Keratinocyte (primary cell): ENCODE measurements around the gene CD244. TPM values are rescaled to one million over a fixed set of nuclear protein-coding genes. Genes with fewer than 3 reads are reported as not detected.
"Not testable (repeated sequence)": the region's sequence is repeated elsewhere in the genome, so short reads cannot be mapped to it uniquely, and the experiment has no call there.

Source experiments
- DNase-seq: peaks from one replicate; pipeline ENCODE4 v3.0.0-alpha.2; 2011; ENCODE audit warnings: low read depth, missing footprints, low spot score
- FAIRE-seq: peaks from 2 replicates; lab custom pipeline; 2011; peaks lifted over from hg19 to GRCh38; lab: Jason Lieb, UNC
- H2AFZ ChIP-seq: 2 replicates; pipeline ENCODE4 v1.6.0; 2012; ENCODE audit warnings: low read length, control low read depth, inconsistent platforms; ENCODE audit not compliant: control insufficient read depth
- H3K27ac ChIP-seq: 2 replicates; pipeline ENCODE4 v1.5.1; 2011; ENCODE audit warnings: low read length; ENCODE audit not compliant: control insufficient read depth, insufficient read depth
- H3K27me3 ChIP-seq: 3 replicates; pipeline ENCODE4 v1.6.0; 2011; ENCODE audit warnings: low read length; ENCODE audit not compliant: control insufficient read depth, insufficient read depth; ENCODE audit errors: extremely low read depth
- H3K36me3 ChIP-seq, 2 experiments: 2 replicates in 1 of 2; 3 replicates in 1 of 2; pipeline ENCODE4 v1.5.1; 2011; ENCODE audit warnings: low read length in 2 of 2, mild to moderate bottlenecking in 1 of 2; ENCODE audit not compliant: control insufficient read depth in 2 of 2, insufficient read depth in 2 of 2; ENCODE audit errors: extremely low read depth in 1 of 2
- H3K4me1 ChIP-seq: 3 replicates; pipeline ENCODE4 v1.5.1; 2011; ENCODE audit warnings: low read length; ENCODE audit not compliant: control insufficient read depth, insufficient read depth; ENCODE audit errors: extremely low read depth
- H3K4me2 ChIP-seq: 3 replicates; pipeline ENCODE4 v1.6.0; 2011; ENCODE audit warnings: low read depth, low read length; ENCODE audit not compliant: control insufficient read depth, insufficient read depth; ENCODE audit errors: extremely low read depth
- H3K4me3 ChIP-seq, 3 experiments: fragments of 200-600 bp in 1 of 3; sonication (generic) in 1 of 3; 2 replicates in 2 of 3; 3 replicates in 1 of 3; pipeline ENCODE4 v1.5.1; 2011 to 2016; ENCODE audit warnings: low read length in 3 of 3, mild to moderate bottlenecking in 3 of 3, control low read depth in 2 of 3, inconsistent platforms in 1 of 3, low read depth in 1 of 3, mixed read lengths in 1 of 3, mixed run types in 1 of 3, moderate library complexity in 1 of 3; ENCODE audit not compliant: control insufficient read depth in 2 of 3, insufficient read depth in 2 of 3; ENCODE audit errors: extremely low read depth in 1 of 3
- H3K79me2 ChIP-seq: 2 replicates; pipeline ENCODE4 v1.6.0; 2012; ENCODE audit warnings: low read length; ENCODE audit not compliant: control insufficient read depth, insufficient read depth
- H3K9ac ChIP-seq: 3 replicates; pipeline ENCODE4 v1.6.0; 2011; ENCODE audit warnings: low read length; ENCODE audit not compliant: control insufficient read depth, insufficient read depth; ENCODE audit errors: extremely low read depth
- H3K9me1 ChIP-seq: 3 replicates; pipeline ENCODE4 v1.6.0; 2011; ENCODE audit warnings: low read length; ENCODE audit not compliant: control insufficient read depth, insufficient read depth; ENCODE audit errors: extremely low read depth
- H3K9me3 ChIP-seq: 2 replicates; pipeline ENCODE4 v1.5.1; 2012; ENCODE audit warnings: low read depth, low read length; ENCODE audit not compliant: control insufficient read depth
- H4K20me1 ChIP-seq: 3 replicates; pipeline ENCODE4 v1.6.0; 2011; ENCODE audit warnings: low read length; ENCODE audit not compliant: control insufficient read depth, insufficient read depth; ENCODE audit errors: extremely low read depth
- EZH2 ChIP-seq: IDR thresholded peaks from one replicate; pipeline ENCODE4 v1.6.1; 2012; ENCODE audit warnings: inconsistent platforms, mild to moderate bottlenecking, low read length, moderate library complexity
- dilution Hi-C: fragments of 300-500 bp; cut with MboI; formaldehyde crosslinking; loops from one replicate; pipeline ENCODE4 v1.7.0; 2020; ENCODE audit warnings: low sequenced_read_pairs; ENCODE audit not compliant: extremely low pct_ligation_motif_present
- polyA plus RNA-seq, 5 experiments: library from polyadenylated mRNA; depleted of rRNA in 3 of 5; stranded (reverse) in 3 of 5; stranded (forward) in 1 of 5; unstranded in 1 of 5; fragments of >200 nt; gene quantifications; 1 replicate in 1 of 5; 2 replicates in 3 of 5; 3 replicates in 1 of 5; pipeline versions ENCODE4 v1.2.1 to v1.2.3, GENCODE V29; 2011 to 2012; ENCODE audit warnings: missing spikeins in 2 of 5, low read depth in 1 of 5, low replicate concordance in 1 of 5
- TF ChIP-seq, protein P1 (sequence below), 3 experiments: IDR thresholded peaks in 1 of 3; conservative IDR thresholded peaks in 1 of 3; optimal IDR thresholded peaks in 1 of 3; 2 replicates in 2 of 3; 3 replicates in 1 of 3; pipeline versions ENCODE3 to v1.5.1; 2011; ENCODE audit warnings: low read length in 3 of 3, mild to moderate bottlenecking in 3 of 3, moderate library complexity in 2 of 3, control low read depth in 1 of 3, inconsistent platforms in 1 of 3; ENCODE audit not compliant: insufficient read depth in 2 of 3; ENCODE audit errors: extremely low read depth in 1 of 3

CD244 gene
- polyA plus RNA-seq, 1 donor (not counting 4 experiments of a cell fraction or from before 2014, with no cell fraction given), result not detected

DNA sequence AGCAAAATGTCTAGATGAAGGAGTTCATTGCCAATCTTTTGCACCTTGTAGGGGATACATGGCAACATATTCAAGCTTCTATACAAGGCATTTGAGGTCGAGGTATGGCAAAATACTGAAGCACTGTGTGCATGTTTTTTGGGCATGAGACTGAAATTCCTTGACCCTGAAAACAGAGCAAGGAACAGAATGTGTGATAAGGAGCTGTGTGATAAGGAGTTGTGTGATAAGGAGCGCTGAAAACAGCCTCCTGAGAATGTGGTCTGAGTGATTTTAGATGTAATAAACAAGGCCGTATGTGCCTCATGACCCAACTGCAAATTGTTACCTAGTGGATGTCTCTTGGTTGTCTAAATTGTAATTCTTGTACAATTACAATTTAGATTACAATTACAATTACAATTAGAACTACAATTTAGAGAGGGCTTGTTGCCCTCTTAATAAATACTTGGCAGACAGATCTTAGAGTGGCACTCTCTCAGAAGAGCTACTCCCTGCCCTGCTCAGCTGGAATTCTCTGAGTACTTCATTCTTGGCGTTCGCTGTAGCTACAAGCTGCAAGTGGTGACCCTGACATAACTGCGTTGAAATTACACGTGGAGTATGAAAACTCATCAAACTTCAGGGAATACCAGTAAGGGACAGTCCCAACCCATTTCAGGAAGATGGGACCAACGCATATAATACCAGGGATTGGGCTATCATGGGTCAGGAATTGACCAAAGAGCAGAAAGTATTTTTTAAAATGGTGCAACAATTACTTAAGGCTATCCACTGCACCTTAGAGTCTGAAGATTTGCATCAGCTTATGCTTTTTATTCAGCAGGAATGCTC is 42.3 kb upstream of the CD244 start:
- no peak for DNase-seq
- no peaks in the 10 kb centered on the region for H4K20me1 ChIP-seq
- H3K9me1 ChIP-seq, result no peaks in the 10 kb centered on the region
- H3K4me2 ChIP-seq, result no peak overlapping the region
- H3K4me3 ChIP-seq, result no peak overlapping the region
- no peaks in the 10 kb centered on the region for H3K36me3 ChIP-seq
- no peak for FAIRE-seq
- dilution Hi-C loops, result no loop called here
- H3K9me3 ChIP-seq, result no peaks in the 10 kb centered on the region
- no peaks in the 10 kb centered on the region for H3K27me3 ChIP-seq
- TF ChIP-seq, protein P1, sequence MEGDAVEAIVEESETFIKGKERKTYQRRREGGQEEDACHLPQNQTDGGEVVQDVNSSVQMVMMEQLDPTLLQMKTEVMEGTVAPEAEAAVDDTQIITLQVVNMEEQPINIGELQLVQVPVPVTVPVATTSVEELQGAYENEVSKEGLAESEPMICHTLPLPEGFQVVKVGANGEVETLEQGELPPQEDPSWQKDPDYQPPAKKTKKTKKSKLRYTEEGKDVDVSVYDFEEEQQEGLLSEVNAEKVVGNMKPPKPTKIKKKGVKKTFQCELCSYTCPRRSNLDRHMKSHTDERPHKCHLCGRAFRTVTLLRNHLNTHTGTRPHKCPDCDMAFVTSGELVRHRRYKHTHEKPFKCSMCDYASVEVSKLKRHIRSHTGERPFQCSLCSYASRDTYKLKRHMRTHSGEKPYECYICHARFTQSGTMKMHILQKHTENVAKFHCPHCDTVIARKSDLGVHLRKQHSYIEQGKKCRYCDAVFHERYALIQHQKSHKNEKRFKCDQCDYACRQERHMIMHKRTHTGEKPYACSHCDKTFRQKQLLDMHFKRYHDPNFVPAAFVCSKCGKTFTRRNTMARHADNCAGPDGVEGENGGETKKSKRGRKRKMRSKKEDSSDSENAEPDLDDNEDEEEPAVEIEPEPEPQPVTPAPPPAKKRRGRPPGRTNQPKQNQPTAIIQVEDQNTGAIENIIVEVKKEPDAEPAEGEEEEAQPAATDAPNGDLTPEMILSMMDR (optimal IDR thresholded peaks at IDR 0.05 in 1 of 3, IDR thresholded peaks at IDR 0.05 in 1 of 3, conservative IDR thresholded peaks at IDR 0.05 in 1 of 3; ENCODE audit: extremely low read depth in 1 of 3, insufficient read depth in 2 of 3, low read length in 3 of 3), result no peak
- no peaks in the 10 kb centered on the region for H3K4me1 ChIP-seq
- no peak overlapping the region for H3K27ac ChIP-seq
- H3K9ac ChIP-seq, result no peak overlapping the region
- H3K79me2 ChIP-seq, result no peaks in the 10 kb centered on the region
- no peak overlapping the region for H2AFZ ChIP-seq

DNA sequence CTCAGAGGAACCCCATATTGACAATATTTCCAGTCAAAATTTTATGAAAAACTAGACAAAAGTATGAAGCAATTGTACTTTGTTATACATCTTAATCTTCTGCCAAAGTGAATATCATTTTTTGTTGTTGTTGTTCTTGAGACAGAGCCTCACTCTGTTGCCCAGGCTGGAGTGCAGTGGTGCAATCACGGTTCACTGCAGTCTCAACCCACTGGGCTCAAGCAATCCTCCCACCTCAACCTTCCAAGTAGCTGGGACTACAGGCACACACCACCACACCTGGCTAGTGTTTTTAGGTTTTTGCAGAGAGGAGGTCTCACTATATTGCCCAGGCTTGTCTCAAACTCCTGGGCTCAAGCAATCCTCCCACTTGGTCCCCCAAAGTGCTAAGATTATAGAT is 39.6 kb upstream of the CD244 start:
- H3K9ac ChIP-seq, H3K4me1 ChIP-seq, dilution Hi-C loops, H2AFZ ChIP-seq, H3K36me3 ChIP-seq, H3K27ac ChIP-seq, DNase-seq, H3K9me1 ChIP-seq, H3K9me3 ChIP-seq, FAIRE-seq, H4K20me1 ChIP-seq, H3K4me2 ChIP-seq, H3K79me2 ChIP-seq, H3K4me3 ChIP-seq, H3K27me3 ChIP-seq: not testable (repeated sequence)

DNA sequence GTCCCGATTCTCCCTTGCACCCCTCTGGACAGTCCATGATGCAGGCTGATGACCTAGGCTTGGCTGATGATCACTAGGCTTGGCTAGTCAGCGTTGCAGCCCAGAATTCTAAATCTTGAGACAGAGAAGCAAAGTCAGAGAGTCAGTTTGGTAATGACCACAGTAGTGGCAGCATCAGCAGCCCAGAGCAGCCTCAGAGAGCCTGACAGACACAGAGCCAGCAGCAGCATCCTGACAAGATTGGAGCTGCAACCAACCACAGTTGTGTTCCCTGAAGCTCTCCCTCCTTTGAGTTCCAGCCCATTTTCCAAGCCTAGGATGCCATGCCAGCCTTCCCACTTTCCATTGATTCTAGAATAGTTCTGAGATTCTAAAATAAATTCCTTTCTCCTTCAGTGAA is 39.1 kb upstream of the CD244 start:
- Histone ChIP-seq H3K9ac (no peak overlapping the region), H3K4me2 (no peak overlapping the region), H3K9me1 (no peaks in the 10 kb centered on the region), H2AFZ (no peak overlapping the region), H3K27me3 (no peaks in the 10 kb centered on the region), H3K27ac (no peak overlapping the region), H3K4me1 (no peaks in the 10 kb centered on the region), H3K4me3 (no peak overlapping the region), H3K9me3 (no peaks in the 10 kb centered on the region), H3K36me3 (no peaks in the 10 kb centered on the region), H4K20me1 (no peaks in the 10 kb centered on the region), H3K79me2 (no peaks in the 10 kb centered on the region)
- FAIRE-seq (no peak), DNase-seq (no peak)
- dilution Hi-C loops, result no loop called here
- TF ChIP-seq, protein P1 (optimal IDR thresholded peaks at IDR 0.05 in 1 of 3, IDR thresholded peaks at IDR 0.05 in 1 of 3, conservative IDR thresholded peaks at IDR 0.05 in 1 of 3; ENCODE audit: extremely low read depth in 1 of 3, insufficient read depth in 2 of 3, low read length in 3 of 3), result no peak
- TF ChIP-seq EZH2, result no peak

DNA sequence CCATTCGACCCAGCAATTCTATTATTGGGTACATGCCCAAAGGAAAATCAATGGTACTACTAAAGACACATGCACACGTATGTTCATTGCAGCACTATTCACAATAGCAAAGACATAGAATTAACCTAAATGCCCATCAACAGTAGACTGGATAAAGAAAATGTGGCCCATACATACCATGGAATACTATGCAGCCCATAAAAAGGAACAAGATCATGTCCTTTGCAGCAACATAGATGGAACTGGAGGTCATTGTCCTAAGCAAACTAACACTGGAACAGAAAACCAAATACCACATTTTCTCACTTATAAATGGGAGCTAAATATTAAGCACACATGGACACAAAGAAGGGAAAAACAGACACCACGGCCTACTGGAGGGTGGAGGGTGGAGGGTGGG is 38.0 kb upstream of the CD244 start:
- H3K36me3 ChIP-seq, H3K9ac ChIP-seq, H3K4me3 ChIP-seq, H3K27ac ChIP-seq, DNase-seq, H2AFZ ChIP-seq, H3K9me1 ChIP-seq, H3K4me1 ChIP-seq, H3K79me2 ChIP-seq, FAIRE-seq, H3K4me2 ChIP-seq, H3K27me3 ChIP-seq, H4K20me1 ChIP-seq, H3K9me3 ChIP-seq, dilution Hi-C loops: not testable (repeated sequence)
